SU-DHL-6 (cell line): ENCODE measurements around the gene ITGB5.

Experiments
- H2AFZ ChIP-seq: fragments of 200-600 bp; sonication (generic); 2 replicates; pipeline ENCODE4 v1.6.1; 2014; ENCODE audit warnings: low read depth, mild to moderate bottlenecking, moderate library complexity, mixed read lengths, antibody characterized with exemption, low read length; ENCODE audit not compliant: severe bottlenecking
- H3F3A ChIP-seq: fragments of 200-600 bp; shearing (Covaris generic); 2 replicates; pipeline ENCODE4 v1.6.0; 2016; ENCODE audit warnings: antibody characterized with exemption, mild to moderate bottlenecking; ENCODE audit not compliant: insufficient read depth
- H3K27ac ChIP-seq: fragments of 200-600 bp; sonication (generic); 2 replicates; pipeline ENCODE4 v1.5.1; 2016; ENCODE audit warnings: low read depth, mild to moderate bottlenecking, low read length, moderate library complexity, mixed read lengths
- H3K27me3 ChIP-seq: fragments of 200-600 bp; sonication (generic), shearing (Covaris generic); 2 replicates; pipeline ENCODE4 v1.6.0; 2014; ENCODE audit warnings: mild to moderate bottlenecking, low read length
- H3K36me3 ChIP-seq: fragments of 200-600 bp; sonication (generic); 2 replicates; pipeline ENCODE4 v1.6.1; 2014; ENCODE audit warnings: mild to moderate bottlenecking, low read length, mixed read lengths
- H3K4me2 ChIP-seq: fragments of 300-600, 200-600 bp; shearing (Covaris generic), sonication (generic); 2 replicates; pipeline ENCODE4 v1.6.0; 2014; ENCODE audit warnings: low read length, low read depth, mild to moderate bottlenecking; ENCODE audit not compliant: poor library complexity, severe bottlenecking
- H3K4me3 ChIP-seq: fragments of 200-600 bp; sonication (generic); 2 replicates; pipeline ENCODE4 v1.5.1; 2014; ENCODE audit warnings: antibody characterized with exemption, low read length, mild to moderate bottlenecking, mixed read lengths; ENCODE audit not compliant: insufficient read depth, poor library complexity, severe bottlenecking
- H3K79me2 ChIP-seq: fragments of 200-600 bp; sonication (generic); 2 replicates; pipeline ENCODE4 v1.6.1; 2014; ENCODE audit warnings: mild to moderate bottlenecking, low read length, moderate library complexity; ENCODE audit not compliant: insufficient read depth
- H3K9ac ChIP-seq: fragments of 200-600 bp; sonication (generic); 2 replicates; pipeline ENCODE4 v1.7.0; 2014; ENCODE audit warnings: mild to moderate bottlenecking, low read length
- H3K9me2 ChIP-seq: fragments of 200-600 bp; sonication (generic); replicated peaks from 2 replicates; pipeline ENCODE4 v1.6.1; 2014; ENCODE audit warnings: low read length; ENCODE audit not compliant: insufficient read depth
- H3K9me3 ChIP-seq: fragments of 200-600 bp; sonication (generic); 2 replicates; pipeline ENCODE4 v1.6.1; 2014; ENCODE audit warnings: low read length, mixed read lengths; ENCODE audit not compliant: insufficient read depth
- H4K20me1 ChIP-seq: fragments of 200-600 bp; sonication (generic); 2 replicates; pipeline ENCODE4 v1.6.1; 2014; ENCODE audit warnings: low read depth, mild to moderate bottlenecking, antibody characterized with exemption, low read length, moderate library complexity, mixed read lengths
- EZH2phosphoT487 ChIP-seq: fragments of 200-600 bp; sonication (generic), shearing (Covaris generic); conservative IDR thresholded peaks from 2 replicates; pipeline ENCODE4 v1.6.1; 2018; ENCODE audit warnings: mild to moderate bottlenecking, antibody characterized with exemption, low read length, moderate library complexity, mixed read lengths
- TF ChIP-seq, protein P1 (sequence below): fragments of 200-600 bp; sonication (generic); IDR thresholded peaks from one replicate; pipeline ENCODE4 v1.5.1; 2017; ENCODE audit warnings: antibody characterized with exemption, mild to moderate bottlenecking, low read length, moderate library complexity; ENCODE audit not compliant: insufficient read depth, poor library complexity, severe bottlenecking

Gene ITGB5

DNA sequence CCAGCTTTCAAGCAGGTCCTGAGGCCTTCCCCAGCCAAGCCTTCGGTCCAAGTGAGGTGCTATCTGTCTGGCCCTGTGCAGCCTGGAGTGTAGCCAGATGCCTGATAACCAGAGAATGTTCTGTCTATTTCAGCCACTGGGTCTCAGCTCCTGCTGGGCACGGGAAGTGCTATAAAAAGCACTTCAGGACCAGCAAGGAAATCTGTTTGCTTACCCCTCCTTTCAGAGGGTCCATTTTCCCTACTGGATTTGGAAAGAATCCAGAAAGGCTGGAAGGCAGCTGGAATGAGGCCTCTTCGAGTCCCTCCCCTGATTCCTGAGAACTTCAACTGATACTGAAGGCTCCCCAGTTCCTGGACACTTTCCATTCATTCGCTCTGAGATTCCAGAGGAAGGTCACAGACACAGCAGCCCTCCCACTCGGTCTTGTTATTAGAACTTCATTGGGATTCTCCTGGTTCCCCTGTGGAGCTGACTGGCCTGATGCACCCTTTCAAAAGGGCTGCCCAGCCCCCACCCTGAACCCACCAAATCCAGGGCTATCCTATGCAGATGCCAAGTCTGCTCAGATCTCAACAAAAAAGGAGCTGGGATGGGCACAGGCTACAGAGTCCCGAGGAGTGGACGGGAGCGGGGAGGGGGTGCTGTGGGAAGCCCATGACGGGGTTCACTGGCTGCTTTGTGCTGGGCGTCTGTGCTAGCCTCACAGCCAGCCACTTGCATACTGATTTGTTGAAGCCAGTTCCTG lies 86.5 kb downstream of the ITGB5 start:
- no peak overlapping the region for H3K4me3 ChIP-seq
- H3F3A ChIP-seq, result no peaks in the 10 kb centered on the region
- TF ChIP-seq EZH2phosphoT487, result no peak
- TF ChIP-seq, protein P1, sequence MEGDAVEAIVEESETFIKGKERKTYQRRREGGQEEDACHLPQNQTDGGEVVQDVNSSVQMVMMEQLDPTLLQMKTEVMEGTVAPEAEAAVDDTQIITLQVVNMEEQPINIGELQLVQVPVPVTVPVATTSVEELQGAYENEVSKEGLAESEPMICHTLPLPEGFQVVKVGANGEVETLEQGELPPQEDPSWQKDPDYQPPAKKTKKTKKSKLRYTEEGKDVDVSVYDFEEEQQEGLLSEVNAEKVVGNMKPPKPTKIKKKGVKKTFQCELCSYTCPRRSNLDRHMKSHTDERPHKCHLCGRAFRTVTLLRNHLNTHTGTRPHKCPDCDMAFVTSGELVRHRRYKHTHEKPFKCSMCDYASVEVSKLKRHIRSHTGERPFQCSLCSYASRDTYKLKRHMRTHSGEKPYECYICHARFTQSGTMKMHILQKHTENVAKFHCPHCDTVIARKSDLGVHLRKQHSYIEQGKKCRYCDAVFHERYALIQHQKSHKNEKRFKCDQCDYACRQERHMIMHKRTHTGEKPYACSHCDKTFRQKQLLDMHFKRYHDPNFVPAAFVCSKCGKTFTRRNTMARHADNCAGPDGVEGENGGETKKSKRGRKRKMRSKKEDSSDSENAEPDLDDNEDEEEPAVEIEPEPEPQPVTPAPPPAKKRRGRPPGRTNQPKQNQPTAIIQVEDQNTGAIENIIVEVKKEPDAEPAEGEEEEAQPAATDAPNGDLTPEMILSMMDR, result no peak
- no peaks in the 10 kb centered on the region for H4K20me1 ChIP-seq
- no peaks in the 10 kb centered on the region for H3K27me3 ChIP-seq
- H3K9me2 ChIP-seq, result no peaks in the 10 kb centered on the region
- no peaks in the 10 kb centered on the region for H3K79me2 ChIP-seq
- H3K9ac ChIP-seq, result no peak overlapping the region
- no peaks in the 10 kb centered on the region for H3K36me3 ChIP-seq
- no peak overlapping the region for H2AFZ ChIP-seq
- H3K4me2 ChIP-seq, result no peak overlapping the region
- no peak overlapping the region for H3K27ac ChIP-seq
- no peaks in the 10 kb centered on the region for H3K9me3 ChIP-seq

- no peak overlapping the region for H2AFZ ChIP-seq
- H3K9ac ChIP-seq, result no peak overlapping the region
- no peak overlapping the region for H3K4me3 ChIP-seq
- TF ChIP-seq, protein P1, result no peak
- no peak for TF ChIP-seq EZH2phosphoT487
- H3K27me3 ChIP-seq, result no peaks in the 10 kb centered on the region
- H3K27ac ChIP-seq, result no peak overlapping the region
- no peaks in the 10 kb centered on the region for H3K9me3 ChIP-seq
- no peaks in the 10 kb centered on the region for H3K36me3 ChIP-seq
- no peaks in the 10 kb centered on the region for H3K79me2 ChIP-seq
- no peaks in the 10 kb centered on the region for H4K20me1 ChIP-seq
- no peaks in the 10 kb centered on the region for H3K9me2 ChIP-seq
- H3F3A ChIP-seq, result no peaks in the 10 kb centered on the region
- H3K4me2 ChIP-seq, result no peak overlapping the region
These were observed 87.1 kb downstream of the ITGB5 start for GRCh38 chr3:124800076-124800475.

- no peak overlapping the region for H2AFZ ChIP-seq
- H3K36me3 ChIP-seq, result no peaks in the 10 kb centered on the region
- H3K9ac ChIP-seq, result no peak overlapping the region
- no peaks in the 10 kb centered on the region for H4K20me1 ChIP-seq
- no peak overlapping the region for H3K4me2 ChIP-seq
- no peak overlapping the region for H3K4me3 ChIP-seq
- H3K27me3 ChIP-seq, result no peaks in the 10 kb centered on the region
- H3K79me2 ChIP-seq, result no peaks in the 10 kb centered on the region
- TF ChIP-seq, protein P1, result no peak
- no peak for TF ChIP-seq EZH2phosphoT487
- H3K9me3 ChIP-seq, result no peaks in the 10 kb centered on the region
- no peaks in the 10 kb centered on the region for H3F3A ChIP-seq
- H3K27ac ChIP-seq, result no peak overlapping the region
- no peaks in the 10 kb centered on the region for H3K9me2 ChIP-seq
These were observed 87.5 kb downstream of the ITGB5 start for GRCh38 chr3:124799676-124800075.
